ENCODE measurements around the gene RXRG.

The RXRG gene

GRCh38 chr1:165409657-165410358, 35.1 kb downstream of the RXRG start:
- DNase-seq (ENCODE audit: low spot score) = no peak

DNA sequence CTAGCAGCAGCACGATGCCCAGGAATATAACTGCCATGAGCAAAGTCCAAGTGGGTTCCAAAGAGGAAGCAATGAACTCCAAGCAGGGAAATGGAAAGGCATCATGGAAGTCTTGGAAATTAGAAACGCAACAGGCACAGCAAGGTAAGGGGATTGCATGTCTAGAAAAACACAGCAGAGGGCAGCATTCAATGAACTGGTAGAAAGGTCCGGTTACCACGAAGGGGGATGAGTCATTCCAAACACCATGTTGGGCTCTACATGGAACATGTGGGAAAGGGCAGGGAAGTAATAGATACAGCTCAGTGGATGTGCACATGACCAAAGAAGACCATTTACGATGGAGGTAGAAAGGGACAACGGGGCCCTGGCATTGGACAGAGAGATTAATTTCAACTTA, 36.4 kb downstream of the RXRG start:
- peak; percentile 7 for DNase-seq (ENCODE audit: low spot score)

DNA sequence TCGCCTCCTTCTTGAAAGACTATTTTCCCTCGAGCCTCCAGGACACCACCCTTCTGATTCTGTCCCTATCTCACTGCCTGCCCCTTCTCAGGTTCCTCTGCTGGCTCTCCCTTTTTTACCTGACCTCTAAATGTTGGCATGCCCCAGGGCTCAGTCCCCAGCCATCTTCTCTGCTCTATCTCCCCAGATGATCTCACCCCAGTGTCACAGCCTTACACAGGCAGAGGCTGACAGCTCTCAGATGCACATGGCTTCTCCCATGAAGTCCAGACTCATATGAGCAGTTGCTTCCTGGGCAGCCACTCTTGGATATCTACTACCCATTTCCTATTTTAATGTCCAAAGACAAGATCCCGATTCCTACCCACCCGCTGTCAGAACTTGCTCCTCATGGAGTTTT, 37.5 kb downstream of the RXRG start:
- DNase-seq (ENCODE audit: low spot score) = no peak

DNA sequence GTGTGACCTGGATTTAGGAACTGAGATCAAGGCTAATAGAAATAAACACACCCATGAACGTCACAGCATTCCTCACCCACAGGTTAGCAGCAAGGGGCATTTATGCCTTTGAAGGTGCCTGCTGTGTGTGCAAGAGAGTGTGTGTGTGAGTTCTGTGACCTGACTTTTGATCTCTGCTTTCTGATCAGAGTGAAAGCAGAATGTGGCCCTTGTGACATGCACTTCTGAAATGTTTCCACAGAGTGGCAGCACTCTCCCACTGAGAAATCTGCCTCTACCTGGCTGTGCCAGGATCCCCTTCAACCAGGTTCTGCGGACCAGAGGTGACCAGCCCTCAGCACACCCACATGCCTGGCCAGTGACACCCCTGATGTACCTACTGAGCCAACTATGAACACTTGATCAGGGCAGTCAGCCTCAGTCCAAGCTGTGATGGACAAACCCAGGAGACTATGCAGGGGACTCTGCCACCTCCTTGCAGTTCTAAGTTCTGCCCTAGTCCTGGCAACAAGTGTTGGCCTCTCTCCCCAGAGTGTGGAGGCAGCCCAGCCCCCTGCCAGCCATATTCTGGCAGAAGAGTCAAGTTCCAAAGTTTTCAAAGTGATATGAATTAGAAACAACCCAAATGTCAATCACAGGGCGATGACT, 41.0 kb downstream of the RXRG start:
- peak; percentile 19 for DNase-seq (ENCODE audit: low spot score)

DNA sequence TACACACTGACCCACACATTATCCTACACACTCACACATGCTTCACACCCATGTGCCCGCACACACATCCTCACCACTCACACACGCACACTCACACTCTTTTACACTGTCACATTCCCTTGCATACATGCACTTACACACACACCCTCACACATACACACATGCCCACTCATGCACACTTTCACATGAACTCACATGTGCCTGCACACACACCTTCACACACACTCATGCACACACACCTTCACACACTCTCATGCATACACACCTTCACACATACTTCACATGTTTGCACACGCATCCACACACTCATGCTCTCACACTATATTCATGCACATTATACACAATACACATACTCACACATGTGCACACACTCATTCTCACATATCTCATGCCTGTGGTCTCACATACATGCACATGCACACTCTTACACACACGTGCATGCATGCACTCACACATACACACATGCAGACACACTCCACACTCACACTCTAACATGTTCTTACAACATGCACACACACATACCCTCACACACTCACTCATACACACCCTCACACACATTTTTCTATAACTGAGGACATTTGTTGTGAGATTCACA, 42.3 kb downstream of the RXRG start:
- no peak for DNase-seq (ENCODE audit: low spot score)

GRCh38 chr1:165397944-165398343, 47.0 kb downstream of the RXRG start:
- DNase-seq (ENCODE audit: low spot score) = peak; percentile 12

GRCh38 chr1:165395901-165396300, 49.0 kb downstream of the RXRG start:
- no peak for DNase-seq (ENCODE audit: low spot score)

GRCh38 chr1:165395478-165395877, 49.4 kb downstream of the RXRG start:
- DNase-seq (ENCODE audit: low spot score) = no peak

DNA sequence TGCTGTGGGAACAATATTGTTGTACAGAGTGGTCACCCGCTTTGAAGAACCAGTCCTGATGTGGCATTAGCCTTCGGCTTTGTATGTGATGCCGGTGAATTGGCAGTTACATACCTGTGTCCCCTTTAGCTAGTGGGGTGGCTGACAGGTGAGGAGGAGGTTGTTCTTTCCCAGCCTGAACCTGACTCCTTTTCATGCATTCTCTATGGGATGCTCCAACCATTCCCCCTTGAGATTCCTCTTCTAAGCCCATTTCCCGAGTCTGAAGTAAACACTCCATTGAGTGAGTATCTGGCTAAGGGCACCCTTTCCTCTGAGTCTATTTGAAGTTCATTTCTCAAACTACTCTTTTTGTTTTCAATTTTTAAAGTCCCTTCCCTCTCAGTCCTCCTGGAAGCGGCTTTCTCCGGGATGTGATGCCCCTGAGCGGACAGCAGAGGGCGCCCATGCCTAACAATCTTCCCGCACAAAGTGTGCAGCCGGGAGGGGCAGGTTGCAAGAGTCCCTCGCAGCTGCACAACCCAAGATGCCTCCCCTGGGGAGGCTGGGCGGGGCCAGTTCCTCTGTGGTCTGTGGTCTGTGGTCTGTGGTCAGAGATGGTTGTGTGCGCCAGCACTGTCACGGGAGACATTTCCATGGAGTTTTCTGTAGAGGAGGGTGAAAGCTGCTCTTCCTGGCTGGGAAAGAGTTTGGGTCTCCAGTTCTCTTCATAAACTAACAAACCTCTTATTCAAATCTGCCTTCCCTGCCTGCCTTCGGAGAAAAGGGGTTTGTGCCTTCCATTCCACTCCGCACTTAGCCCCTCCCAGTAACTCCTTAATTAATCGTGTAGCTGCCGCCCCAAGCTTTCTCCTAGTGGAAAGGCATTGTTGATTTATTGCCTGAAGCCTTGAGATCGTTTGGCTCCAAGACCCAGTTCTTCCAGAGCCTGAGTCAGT, 52.0 kb downstream of the RXRG start:
- peak; percentile 92 for DNase-seq (ENCODE audit: low spot score)

DNA sequence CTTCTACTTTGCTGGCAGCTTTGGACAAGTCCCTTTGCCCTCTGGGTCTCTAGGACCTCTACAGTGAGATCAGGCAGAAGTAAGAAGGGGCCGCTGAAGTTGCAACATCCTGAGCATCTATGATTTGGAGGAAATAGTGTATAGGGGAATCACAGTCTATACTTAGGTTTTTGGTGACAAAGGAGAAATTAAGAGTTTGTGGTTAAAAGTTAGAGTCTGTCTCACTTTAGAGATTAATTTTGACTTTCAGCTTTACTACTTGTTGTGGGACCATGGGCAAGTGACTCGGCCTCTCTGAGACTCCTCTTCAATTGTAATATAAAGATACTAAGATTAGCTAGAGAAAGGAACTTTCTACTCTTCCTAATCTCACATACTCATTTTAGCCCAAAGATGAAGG, 55.3 kb downstream of the RXRG start:
- DNase-seq (ENCODE audit: low spot score) = no peak

GRCh38 chr1:165387961-165388360, 57.0 kb downstream of the RXRG start:
- DNase-seq (ENCODE audit: low spot score) = no peak

DNA sequence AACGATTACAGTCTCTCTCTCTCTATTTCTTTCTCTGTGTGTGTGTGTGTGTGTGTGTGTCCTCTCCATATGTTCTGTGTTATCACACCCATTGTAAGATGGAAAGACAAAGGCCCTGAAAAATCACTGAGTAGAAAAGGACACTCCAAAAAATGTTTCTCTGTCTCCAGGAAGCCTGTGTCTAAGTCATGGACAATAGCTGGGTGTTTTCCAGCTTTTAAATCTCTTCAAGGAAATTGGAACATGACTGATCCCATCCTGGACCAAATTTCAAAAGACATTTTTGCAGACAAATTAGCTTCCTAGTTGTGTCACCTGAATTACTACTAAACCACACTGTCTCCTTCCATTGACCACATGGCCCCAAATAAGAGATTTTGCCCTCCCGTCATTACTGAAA, 57.4 kb downstream of the RXRG start:
- no peak for DNase-seq (ENCODE audit: low spot score)

GRCh38 chr1:165383599-165384405, 61.1 kb downstream of the RXRG start:
- no peak for DNase-seq (ENCODE audit: low spot score)

- no peak for DNase-seq (ENCODE audit: low spot score)
Measured at GRCh38 chr1:165383067-165383466, 61.9 kb downstream of the RXRG start.

GRCh38 chr1:165381745-165382505, 63.0 kb downstream of the RXRG start:
- DNase-seq (ENCODE audit: low spot score) = no peak

DNA sequence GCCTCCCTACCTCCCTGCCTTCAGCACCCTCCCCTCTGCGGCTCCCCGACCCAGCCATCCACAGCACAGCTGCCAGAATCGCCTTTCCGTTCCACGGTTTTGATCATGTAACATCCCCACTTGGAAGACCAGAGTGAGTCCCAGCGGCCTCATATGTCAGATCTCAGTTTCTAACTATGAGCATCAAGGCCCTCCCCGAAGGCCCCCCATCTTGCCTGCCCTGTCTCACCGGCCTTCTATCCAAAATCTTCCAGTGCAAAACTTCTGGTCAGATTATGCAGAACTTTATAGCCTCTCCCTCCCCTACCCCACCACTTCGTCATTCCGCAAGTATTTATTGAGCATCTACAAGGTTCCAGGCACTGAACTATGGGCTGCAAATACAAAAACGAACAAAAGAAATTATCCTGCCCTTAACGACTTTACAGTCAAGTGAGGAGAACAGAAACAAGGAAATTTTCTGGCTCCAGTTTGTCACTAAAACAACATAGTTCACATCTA, 68.1 kb downstream of the RXRG start:
- no peak for DNase-seq (ENCODE audit: low spot score)

GRCh38 chr1:165376041-165376810, 68.7 kb downstream of the RXRG start:
- no peak for DNase-seq (ENCODE audit: low spot score)

DNA sequence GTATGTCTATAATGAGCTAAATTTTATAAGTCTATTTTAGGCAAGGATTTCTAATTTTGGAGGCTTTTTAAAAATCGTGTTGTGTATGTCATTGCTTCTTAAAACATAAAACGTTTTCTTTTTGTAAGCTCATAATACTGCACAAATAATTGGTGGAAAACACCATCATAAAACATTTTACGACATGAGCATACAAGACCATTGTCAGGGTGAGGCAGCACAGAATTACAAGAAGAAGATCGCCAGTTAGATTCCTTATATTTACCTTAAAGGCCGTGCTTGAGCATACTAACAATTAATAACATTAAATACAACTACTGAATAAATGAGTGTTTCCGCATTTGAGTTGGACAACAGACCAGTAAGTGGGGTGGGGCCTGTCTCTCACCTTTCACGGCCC, 69.3 kb downstream of the RXRG start:
- no peak for DNase-seq (ENCODE audit: low spot score)

DNA sequence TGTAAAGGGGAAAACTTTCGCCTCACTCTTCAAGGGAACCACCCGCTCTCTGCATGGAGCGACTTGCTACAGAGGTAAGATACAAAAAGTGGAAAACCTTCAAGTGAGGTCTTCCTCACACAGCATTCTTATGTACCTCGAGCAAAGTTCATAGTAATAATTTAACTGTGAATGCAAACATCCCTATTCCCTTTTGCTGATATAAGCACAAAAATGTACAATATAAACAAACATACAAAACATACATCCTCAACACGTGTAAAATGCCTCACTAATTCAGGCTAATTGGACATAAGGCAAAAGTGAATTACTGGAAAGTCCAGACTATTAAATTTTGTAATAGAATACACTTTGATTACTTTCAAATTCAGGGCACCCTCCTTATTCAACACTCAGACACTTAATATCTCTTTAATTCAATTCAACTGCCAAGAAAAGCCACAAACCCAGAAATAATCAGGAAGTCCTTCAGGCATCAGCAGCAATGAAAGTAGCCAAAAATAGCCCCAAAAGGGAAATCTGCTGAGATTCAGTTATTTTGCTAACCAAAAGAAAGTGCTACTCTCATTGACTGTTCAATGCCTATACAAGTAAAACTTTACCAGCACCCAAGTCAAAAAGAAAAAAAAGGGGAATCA, 73.2 kb downstream of the RXRG start:
- DNase-seq (ENCODE audit: low spot score) = no peak
